ENCODE results near the gene SERTM1. TPM values are rescaled to one million over a fixed set of nuclear protein-coding genes. Genes with fewer than 3 reads are reported as not detected.
A peak's percentile ranks its signal among the peaks of the same experiment; 100 is the strongest.

The SERTM1 gene
- total and polyA plus RNA-seq, 2 of the 4 experiments (the other 2 are of a cell fraction): not detected

DNA sequence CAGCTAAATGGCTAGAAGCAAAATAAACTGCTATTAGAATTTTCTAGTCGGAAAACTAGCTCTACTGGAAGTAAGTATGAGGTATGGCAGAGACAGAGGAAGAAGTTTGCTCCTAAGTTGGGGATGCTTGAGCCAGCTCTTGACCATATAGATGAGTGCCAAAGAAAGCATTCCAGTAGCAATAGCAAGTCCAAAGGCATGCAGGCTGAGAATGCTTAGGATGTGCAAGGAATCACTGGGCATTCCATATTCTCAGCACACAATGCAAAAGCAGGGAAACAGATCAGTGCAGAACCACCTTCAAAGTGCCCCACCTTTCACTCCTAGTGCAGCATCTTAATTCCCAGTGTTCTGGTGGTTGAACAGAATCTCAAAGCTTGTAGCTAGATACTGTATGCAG, 32.9 kb downstream of the SERTM1 start:
- POLR2A ChIA-PET (ENCODE audit: unreplicated experiment): interaction anchor here (0.6 kb wide), 1 partner anchor 259 kb away, joined by 3 read pairs; no protein-coding TSS in a partner anchor
- Histone ChIP-seq H2AFZ (replicated peaks; ENCODE audit: low read length, poor library complexity) (no peak overlapping the region), H3K27me3 (ENCODE audit: control insufficient read depth, insufficient read depth, low read length) (no peaks in the 10 kb centered on the region; the same call in 1 of the 2 replicates), H3K18ac (ENCODE audit: low read depth, low read length) (no peak overlapping the region), H3K23ac (ENCODE audit: low read depth, low read length) (no peak overlapping the region), H3K9me3 (ENCODE audit: control insufficient read depth, insufficient read depth, low read length) (no peaks in the 10 kb centered on the region), H3K14ac (replicated peaks; ENCODE audit: low read depth, low read length) (no peak overlapping the region), H3K9ac (ENCODE audit: low read depth, low read length) (no peak overlapping the region), H3K27ac (ENCODE audit: insufficient read depth, low read length) (no peak overlapping the region), H4K8ac (ENCODE audit: low read depth in 2 of 2, low read length in 2 of 2) (no peak overlapping the region), H3K4me3 (ENCODE audit: insufficient read depth, low read depth, low read length) (no peak overlapping the region), H4K5ac (ENCODE audit: low read depth, low read length) (no peak overlapping the region), H3K79me1 (ENCODE audit: low read depth in 1 of 2, low read length in 2 of 2) (no peaks in the 10 kb centered on the region), H2AK5ac (ENCODE audit: low read depth, low read length) (no peak overlapping the region), H4K20me1 (ENCODE audit: insufficient read depth, low read length) (no peaks in the 10 kb centered on the region), H2BK15ac (ENCODE audit: low read depth, low read length) (no peak overlapping the region), H3K4ac (ENCODE audit: low read depth, low read length) (no peak overlapping the region), H2BK5ac (ENCODE audit: low read depth, low read length, poor library complexity, severe bottlenecking) (no peak overlapping the region), H2BK20ac (ENCODE audit: low read depth, low read length) (no peak overlapping the region), H2BK120ac (ENCODE audit: low read depth, low read length) (no peak overlapping the region), H3K56ac (ENCODE audit: extremely low read depth, insufficient read depth, low read length) (no peak overlapping the region), H3K36me3 (ENCODE audit: control insufficient read depth, insufficient read depth, low read length) (no peaks in the 10 kb centered on the region), H2AK9ac (replicated peaks; ENCODE audit: low read depth, low read length, poor library complexity) (no peak overlapping the region), H3K4me2 (ENCODE audit: low read depth, low read length) (peak overlapping the region; percentile 34; the same call in 1 of the 2 replicates), H4K91ac (ENCODE audit: insufficient read depth, low read depth, low read length) (no peak overlapping the region), H3K9me1 (ENCODE audit: insufficient read depth, low read length) (no peaks in the 10 kb centered on the region; the same call in 1 of the 2 replicates), H3K4me1 (ENCODE audit: control insufficient read depth, insufficient read depth, low read length) (no peaks in the 10 kb centered on the region; the same call in 1 of the 2 replicates)
- no TSS peak for BruUV-seq (replicated peaks)
- dilution Hi-C loops (cut with HindIII; ENCODE audit: low sequenced_read_pairs, unreplicated experiment) (no loop called here), intact Hi-C loops (cut with micrococcal nuclease) (no loop called here), in situ Hi-C loops (cut with MboI; ENCODE audit: low sequenced_read_pairs) (no loop called here)
- ATAC-seq (ENCODE audit: low read depth): peak; percentile 91
- TF ChIP-seq MAFK (IDR thresholded peaks at IDR 0.05; ENCODE audit: low read depth, low read length) (no peak), CEBPB (IDR thresholded peaks at IDR 0.05; ENCODE audit: low read depth, low read length) (no peak), NFE2L2 (IDR thresholded peaks at IDR 0.05; ENCODE audit: low read depth, low read length) (no peak), RCOR1 (IDR thresholded peaks at IDR 0.05; ENCODE audit: insufficient replicate concordance, low read length) (no peak), RFX5 (IDR thresholded peaks at IDR 0.05; ENCODE audit: low read depth, low read length) (no peak), MXI1 (IDR thresholded peaks at IDR 0.05; ENCODE audit: borderline replicate concordance, low read depth, low read length) (no peak), ELK1 (IDR thresholded peaks at IDR 0.05; ENCODE audit: borderline replicate concordance, low read depth, low read length) (no peak), BHLHE40 (IDR thresholded peaks at IDR 0.05; ENCODE audit: low read depth, low read length) (no peak), SMC3 (IDR thresholded peaks at IDR 0.05; ENCODE audit: low read depth, low read length) (no peak), MAZ (IDR thresholded peaks at IDR 0.05; ENCODE audit: borderline replicate concordance, low read depth, low read length) (no peak), FOS (IDR thresholded peaks at IDR 0.05; ENCODE audit: low read depth, low read length) (no peak), POLR2A (IDR thresholded peaks at IDR 0.05; ENCODE audit: low read depth, low read length) (no peak), CHD1 (IDR thresholded peaks at IDR 0.05; ENCODE audit: low read depth, low read length) (no peak)
- TF ChIP-seq, protein P1, sequence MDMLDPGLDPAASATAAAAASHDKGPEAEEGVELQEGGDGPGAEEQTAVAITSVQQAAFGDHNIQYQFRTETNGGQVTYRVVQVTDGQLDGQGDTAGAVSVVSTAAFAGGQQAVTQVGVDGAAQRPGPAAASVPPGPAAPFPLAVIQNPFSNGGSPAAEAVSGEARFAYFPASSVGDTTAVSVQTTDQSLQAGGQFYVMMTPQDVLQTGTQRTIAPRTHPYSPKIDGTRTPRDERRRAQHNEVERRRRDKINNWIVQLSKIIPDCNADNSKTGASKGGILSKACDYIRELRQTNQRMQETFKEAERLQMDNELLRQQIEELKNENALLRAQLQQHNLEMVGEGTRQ (IDR thresholded peaks at IDR 0.05; ENCODE audit: low read depth, low read length): no peak
- DNase-seq: peak; percentile 67
- CTCF ChIA-PET: no interaction called here
- WGBS, 2 experiments (ENCODE audit: extremely low coverage in 2 of 2, insufficient read length in 1 of 2): no CpG with 5 or more reads among the region's 1 CpG

Measured in IMR-90 (cell line).